Measurements from ENCODE around the gene LMLN. TPM values are rescaled to one million over a fixed set of nuclear protein-coding genes. Genes with fewer than 3 reads are reported as not detected.
A peak's percentile ranks its signal among the peaks of the same experiment; 100 is the strongest.

The LMLN gene
- total and polyA plus RNA-seq, 2 of the 13 experiments (the other 11 are each of a cell fraction or from before 2014, with no cell fraction given): 1.2 to 1.8 TPM

- CTCF ChIA-PET (ENCODE audit: low intra/inter-chr PET ratio, low total read pairs): interaction anchor here (2.6 kb wide), 1 partner anchor 37 kb away, joined by 29 read pairs; no protein-coding TSS in a partner anchor
- Histone ChIP-seq H3K79me2 (ENCODE audit: insufficient read depth, low read length) (no peaks in the 10 kb centered on the region), H3K9ac (ENCODE audit: insufficient read depth, low read depth, low read length) (no peak overlapping the region), H2AFZ (ENCODE audit: low read length) (no peak overlapping the region), H3K4me1 (ENCODE audit: insufficient read depth, low read length) (no peaks in the 10 kb centered on the region), H3K36me3 (replicated peaks in 1 of 2; ENCODE audit: control insufficient read depth in 1 of 2, insufficient read depth in 2 of 2, low read length in 2 of 2) (no peaks in the 10 kb centered on the region), H3K27me3 (ENCODE audit: control insufficient read depth in 1 of 2, insufficient read depth in 2 of 2, low read length in 2 of 2) (no peaks in the 10 kb centered on the region), H3K27ac (ENCODE audit: extremely low read length, insufficient read depth, low read length) (no peak overlapping the region), H3K9me3 (ENCODE audit: low read length) (no peaks in the 10 kb centered on the region), H3K4me3 (replicated peaks in 1 of 3; ENCODE audit: insufficient read depth in 1 of 3, low read depth in 2 of 3, low read length in 3 of 3) (no peak overlapping the region), H4K20me1 (ENCODE audit: insufficient read depth, low read length) (no peaks in the 10 kb centered on the region), H3K4me2 (ENCODE audit: low read depth, low read length) (no peak overlapping the region)
- 55% methylated on average over 2 of the region's 2 CpGs for WGBS (ENCODE audit: low lambda C conversion rate)
- DNase-seq (ENCODE audit: low spot score) (no peak), FAIRE-seq (peak; percentile 74), ATAC-seq (peak; percentile 70)
- intact Hi-C loops (cut with micrococcal nuclease; ENCODE audit: unreplicated experiment) (loop anchor here (1.0 kb wide), 1 partner anchor 37 kb away; no protein-coding TSS in a partner anchor), in situ Hi-C loops (cut with HindIII; ENCODE audit: extremely low pct_ligation_motif_present, low pct_unique_long_range_greater_than_20kb) (loop anchor here (5.0 kb wide), 1 partner anchor 36 kb away; no protein-coding TSS in a partner anchor)
- POLR2A ChIA-PET: no interaction called here
- no TSS peak for BruUV-seq (replicated peaks)
- peak; percentile 36; the same call in 1 of the 2 replicates for TF ChIP-seq STAG1 (CRISPR knock-in tag; IDR thresholded peaks at IDR 0.05)
- TF ChIP-seq ATAD3A (CRISPR knock-in tag; IDR thresholded peaks at IDR 0.05): no peak
- 0 out of 2 replicates have a peak, but pooled peaks have one; percentile 33 for TF ChIP-seq ZNF121 (CRISPR knock-in tag; IDR thresholded peaks at IDR 0.05)
- no peak for TF ChIP-seq ZNF30 (CRISPR knock-in tag; IDR thresholded peaks at IDR 0.05)
- no peak for TF ChIP-seq ZKSCAN1 (IDR thresholded peaks at IDR 0.05; ENCODE audit: low read length)
- no peak for TF ChIP-seq ZNF784 (CRISPR knock-in tag; IDR thresholded peaks at IDR 0.05; ENCODE audit: borderline replicate concordance)
- no peak for TF ChIP-seq SIN3B (IDR thresholded peaks at IDR 0.05; ENCODE audit: low read length)
- no peak for TF ChIP-seq U2AF1 (optimal IDR thresholded peaks at IDR 0.05; ENCODE audit: low read depth, low read length)
- peak; percentile 67 for TF ChIP-seq CTCF (CRISPR knock-in tag; IDR thresholded peaks at IDR 0.05)
- TF ChIP-seq ZNF335 (CRISPR knock-in tag; IDR thresholded peaks at IDR 0.05): 0 out of 2 replicates have a peak, but pooled peaks have one; percentile 31
- no peak for TF ChIP-seq PRMT3 (CRISPR knock-in tag; IDR thresholded peaks at IDR 0.05; ENCODE audit: borderline replicate concordance, low read depth)
- TF ChIP-seq IRX3 (CRISPR knock-in tag; IDR thresholded peaks at IDR 0.05; ENCODE audit: borderline replicate concordance, low read depth): no peak
- TF ChIP-seq FOXP1 (IDR thresholded peaks at IDR 0.05): no peak
- TF ChIP-seq FOXP1 (CRISPR knock-in tag; IDR thresholded peaks at IDR 0.05): no peak
- 0 out of 2 replicates have a peak, but pooled peaks have one; percentile 56 for TF ChIP-seq ARID3A (IDR thresholded peaks at IDR 0.05; ENCODE audit: low read depth, low read length)
- TF ChIP-seq ZNF674 (CRISPR knock-in tag; IDR thresholded peaks at IDR 0.05; ENCODE audit: low read depth): no peak
- no peak for TF ChIP-seq DR1 (CRISPR knock-in tag; IDR thresholded peaks at IDR 0.05)
- no peak for TF ChIP-seq PHB2 (IDR thresholded peaks at IDR 0.05; ENCODE audit: partially characterized antibody)
- no peak for TF ChIP-seq ZNF34 (CRISPR knock-in tag; IDR thresholded peaks at IDR 0.05; ENCODE audit: borderline replicate concordance)
- TF ChIP-seq ZNF737 (CRISPR knock-in tag; IDR thresholded peaks at IDR 0.05; ENCODE audit: borderline replicate concordance): no peak
- TF ChIP-seq PLSCR1 (CRISPR knock-in tag; IDR thresholded peaks at IDR 0.05; ENCODE audit: borderline replicate concordance): no peak
- no peak for TF ChIP-seq ZNF878 (CRISPR knock-in tag; IDR thresholded peaks at IDR 0.05)
Observed at GRCh38 chr3:197942956-197943556, 17.0 kb upstream of the LMLN start.

Data from HepG2 (cell line).